Natural killer cell treated with Interleukin-12 subunit alpha and Interleukin-12 subunit beta and Interleukin-15 and Interleukin-18, amount 100 ng/mL, for 72 hours (primary cell): ENCODE data around the gene PATJ. TPM values are rescaled to one million over a fixed set of nuclear protein-coding genes. Genes with fewer than 3 reads are reported as not detected.
"Not testable (repeated sequence)": the region's sequence is repeated elsewhere in the genome, so short reads cannot be mapped to it uniquely, and the experiment has no call there.

Experiments used
- ATAC-seq, 2 donors: fragments of 150-1000 bp; cut with Tn5 transposase in 1 of 2; sonication (Bioruptor Pico), chemical (Tn5 transposase) in 1 of 2; 2 replicates each; pipeline ENCODE4 v1.10.0; 2021
- DNase-seq: peaks from one replicate; pipeline ENCODE4 v3.0.0; 2022; ENCODE audit warnings: low spot score
- H3K27ac Mint-ChIP-seq, 2 donors: 1 replicate in 1 of 2; 2 replicates in 1 of 2; pipeline ENCODE4 v1.8.0; 2022; ENCODE audit warnings: mixed read lengths in 2 of 2, mild to moderate bottlenecking in 1 of 2, moderate library complexity in 1 of 2
- H3K27me3 Mint-ChIP-seq, 2 donors: 1 replicate in 1 of 2; 2 replicates in 1 of 2; pipeline ENCODE4 v1.8.0; 2022; ENCODE audit warnings: mixed read lengths in 2 of 2
- H3K36me3 Mint-ChIP-seq: one replicate; pipeline ENCODE4 v1.8.0; 2022; ENCODE audit warnings: mixed read lengths
- H3K4me1 Mint-ChIP-seq, 2 donors: 1 replicate in 1 of 2; 2 replicates in 1 of 2; pipeline ENCODE4 v1.8.0; 2022; ENCODE audit warnings: low read depth in 2 of 2, mixed read lengths in 2 of 2, mild to moderate bottlenecking in 1 of 2
- H3K4me3 Mint-ChIP-seq: one replicate; pipeline ENCODE4 v1.8.0; 2022; ENCODE audit warnings: mixed read lengths
- H3K9me3 Mint-ChIP-seq: 2 replicates; pipeline ENCODE4 v1.8.0; 2022; ENCODE audit warnings: mixed read lengths
- total RNA-seq, 2 donors: library from RNA; stranded (reverse); gene quantifications; one replicate each; pipeline ENCODE4 v1.2.3, GENCODE V29; 2022

Gene PATJ
- total RNA-seq, 2 donors from 2014 or later: 3.9 to 5.8 TPM

DNA sequence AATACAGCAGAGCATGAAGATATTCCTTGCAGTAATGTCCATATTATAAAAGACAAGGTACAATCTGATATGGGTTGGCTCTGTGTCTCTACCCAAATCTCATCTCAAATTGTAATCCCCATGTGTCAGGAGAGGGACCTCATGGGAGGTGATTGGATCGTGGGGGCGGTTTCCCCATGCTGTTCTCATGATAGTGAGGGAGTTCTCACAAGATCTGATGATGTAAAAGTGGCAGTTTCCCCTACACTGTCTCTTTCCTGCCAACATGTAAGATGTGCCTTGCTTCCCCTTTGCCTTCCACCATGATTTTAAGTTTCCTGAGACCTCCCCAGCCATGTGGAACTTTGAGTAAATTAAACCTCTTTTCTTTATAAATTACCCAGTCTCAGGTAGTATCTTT, 152.0 kb downstream of the PATJ start:
- not testable (repeated sequence) for H3K27ac Mint-ChIP-seq

DNA sequence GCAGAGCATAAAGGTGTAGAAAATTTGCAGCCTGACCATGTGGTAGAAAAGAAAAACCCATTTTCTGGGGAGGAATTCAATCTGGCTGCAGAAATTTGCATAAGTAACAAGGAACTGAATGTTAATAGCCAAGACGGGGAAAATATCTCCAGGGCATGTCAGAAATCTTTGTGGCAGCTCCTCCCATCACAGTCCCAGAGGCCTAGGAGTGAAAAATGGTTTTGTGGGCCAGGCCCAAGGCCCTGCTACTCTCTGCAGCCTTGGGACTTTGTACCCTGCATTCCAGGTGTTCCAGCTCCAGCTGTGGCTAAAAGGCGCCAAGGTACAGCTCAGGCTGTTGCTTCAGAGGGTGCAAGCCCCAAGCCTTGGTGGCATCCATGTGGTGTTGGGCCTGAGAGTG, 152.9 kb downstream of the PATJ start:
- no peak overlapping the region for H3K4me3 Mint-ChIP-seq
- DNase-seq (no peak), ATAC-seq (no peak)
- H3K27me3 Mint-ChIP-seq: no peaks in the 10 kb centered on the region
- H3K36me3 Mint-ChIP-seq: peaks cover 4% of the 10 kb centered on the region
- no peak overlapping the region for H3K27ac Mint-ChIP-seq
- H3K4me1 Mint-ChIP-seq: no peaks in the 10 kb centered on the region
- H3K9me3 Mint-ChIP-seq: no peaks in the 10 kb centered on the region

More for the DNA sequence above, 152.0 kb downstream of the PATJ start:
- H3K4me1 Mint-ChIP-seq, H3K27me3 Mint-ChIP-seq, H3K36me3 Mint-ChIP-seq, ATAC-seq, H3K9me3 Mint-ChIP-seq, H3K4me3 Mint-ChIP-seq, DNase-seq: not testable (repeated sequence)

DNA sequence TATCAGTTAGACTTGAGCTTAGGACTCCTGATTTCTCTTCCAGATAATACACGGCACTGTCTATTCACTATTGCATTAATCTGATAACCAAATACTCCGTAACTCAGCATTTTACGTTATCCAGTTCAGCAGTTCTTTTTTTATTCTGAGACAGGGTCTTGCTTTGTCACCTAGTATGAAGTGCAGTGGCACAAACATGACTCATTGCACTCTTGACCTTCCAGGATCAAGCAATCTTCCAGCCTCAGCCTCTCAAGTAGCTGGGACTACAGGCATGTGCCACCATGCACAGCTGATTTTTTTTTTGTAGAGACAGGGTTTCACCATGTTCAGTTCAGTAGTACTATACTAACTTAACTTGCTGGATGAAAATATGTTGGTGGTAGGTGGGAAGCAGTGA, 156.4 kb downstream of the PATJ start:
- no peak for ATAC-seq
- Mint-ChIP-seq H3K4me3 (no peak overlapping the region), H3K27ac (no peak overlapping the region), H3K9me3 (no peaks in the 10 kb centered on the region), H3K27me3 (no peaks in the 10 kb centered on the region), H3K36me3 (peaks cover 4% of the 10 kb centered on the region), H3K4me1 (no peaks in the 10 kb centered on the region)
- no peak for DNase-seq

DNA sequence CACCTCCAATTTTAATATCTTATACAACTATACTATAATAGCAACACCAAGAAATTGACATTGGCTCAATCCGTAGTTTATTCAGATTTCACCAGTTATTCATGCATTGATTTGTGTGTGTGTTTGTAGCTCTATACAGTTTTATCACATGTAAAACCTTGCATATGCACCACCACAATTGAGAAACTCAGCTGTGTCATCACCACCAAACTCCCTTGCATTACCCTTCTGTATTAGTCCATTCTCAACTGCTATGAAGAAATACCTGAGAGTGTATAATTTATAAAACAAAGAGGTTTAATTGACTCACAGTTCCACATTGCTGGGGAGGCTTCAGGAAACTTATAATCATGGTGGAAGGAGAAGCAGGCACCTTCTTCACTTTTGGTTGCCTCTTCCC, 162.1 kb downstream of the PATJ start:
- no peak overlapping the region for H3K4me3 Mint-ChIP-seq
- no peaks in the 10 kb centered on the region for H3K4me1 Mint-ChIP-seq
- no peak overlapping the region for H3K27ac Mint-ChIP-seq
- no peaks in the 10 kb centered on the region for H3K36me3 Mint-ChIP-seq
- no peaks in the 10 kb centered on the region for H3K27me3 Mint-ChIP-seq
- DNase-seq (no peak), ATAC-seq (no peak)
- H3K9me3 Mint-ChIP-seq: no peaks in the 10 kb centered on the region

DNA sequence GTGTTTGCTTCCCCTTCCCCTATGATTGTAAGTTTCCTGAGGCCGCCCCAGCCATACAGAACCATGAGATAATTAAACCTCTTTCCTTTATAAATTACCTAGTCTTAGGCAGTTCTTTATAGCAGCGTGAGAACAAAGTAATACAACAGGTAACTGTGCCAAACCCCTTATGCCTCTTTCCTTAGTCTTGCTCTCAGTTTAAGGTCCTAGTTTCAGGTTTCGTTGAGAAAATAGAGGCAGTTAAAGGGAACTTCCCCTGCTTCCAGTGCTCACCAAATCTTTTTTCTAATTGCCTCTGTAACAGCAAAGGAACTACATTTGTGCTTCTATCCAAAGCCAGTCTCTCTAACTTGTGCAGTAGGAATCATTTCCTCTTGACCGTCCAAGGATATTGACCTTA, 164.8 kb downstream of the PATJ start:
- DNase-seq (no peak), ATAC-seq (no peak)
- Mint-ChIP-seq H3K9me3 (no peaks in the 10 kb centered on the region), H3K36me3 (no peaks in the 10 kb centered on the region), H3K4me1 (no peaks in the 10 kb centered on the region), H3K27me3 (no peaks in the 10 kb centered on the region), H3K27ac (no peak overlapping the region), H3K4me3 (no peak overlapping the region)

DNA sequence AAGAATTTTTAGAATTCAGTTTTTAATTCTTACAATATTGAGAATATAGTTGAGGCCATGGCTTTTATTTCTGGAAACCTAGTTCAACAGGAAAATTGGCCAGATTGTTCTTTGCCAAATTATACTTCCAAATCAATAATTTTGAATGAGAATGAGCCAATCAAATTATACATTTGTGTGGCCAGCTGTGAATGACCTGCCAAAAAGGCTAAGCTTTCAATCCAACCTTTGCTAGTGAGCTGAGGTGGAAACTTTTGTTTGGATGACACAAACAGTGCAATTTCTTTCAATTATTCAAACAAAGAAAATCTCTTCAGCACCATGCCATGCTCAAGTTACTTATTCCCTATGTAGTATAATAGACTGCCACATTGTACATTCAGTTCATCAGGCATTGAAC, 167.8 kb downstream of the PATJ start:
- H3K36me3 Mint-ChIP-seq: no peaks in the 10 kb centered on the region
- no peaks in the 10 kb centered on the region for H3K27me3 Mint-ChIP-seq
- ATAC-seq (no peak), DNase-seq (no peak)
- no peak overlapping the region for H3K27ac Mint-ChIP-seq
- no peaks in the 10 kb centered on the region for H3K9me3 Mint-ChIP-seq
- no peaks in the 10 kb centered on the region for H3K4me1 Mint-ChIP-seq
- no peak overlapping the region for H3K4me3 Mint-ChIP-seq

DNA sequence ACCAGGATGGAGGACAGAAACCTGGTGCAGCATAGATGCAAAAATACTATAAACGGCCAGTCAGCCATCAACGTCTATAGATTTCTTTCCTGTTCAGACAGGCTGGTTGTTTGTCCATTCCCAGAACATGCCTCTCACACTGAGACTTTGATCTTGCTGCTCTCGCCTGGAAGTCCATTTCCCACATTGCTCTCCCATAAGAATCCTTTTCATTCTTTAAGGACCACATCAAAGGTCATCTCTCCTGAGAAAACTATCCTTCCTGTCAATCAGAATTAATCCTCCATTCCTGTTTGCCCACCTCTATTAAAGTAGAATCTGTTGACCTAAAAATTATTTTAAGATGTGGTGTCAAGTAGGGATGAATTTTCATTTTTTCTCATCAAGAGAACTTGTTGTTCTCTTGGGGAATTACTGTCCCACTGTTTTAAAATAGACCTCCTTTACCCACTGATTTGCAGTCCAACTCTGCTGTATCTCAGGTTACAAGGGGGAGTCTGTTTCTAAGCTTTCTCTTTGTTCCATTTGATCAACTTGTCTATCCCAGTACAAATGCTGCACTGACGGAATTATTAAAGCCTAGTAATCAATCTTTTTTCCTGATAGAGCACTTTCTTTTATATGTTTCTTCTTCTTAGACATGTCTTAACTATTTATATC, 172.7 kb downstream of the PATJ start:
- Mint-ChIP-seq H3K9me3 (no peaks in the 10 kb centered on the region), H3K27ac (no peak overlapping the region), H3K27me3 (no peaks in the 10 kb centered on the region), H3K4me3 (no peak overlapping the region), H3K4me1 (no peaks in the 10 kb centered on the region), H3K36me3 (no peaks in the 10 kb centered on the region)
- ATAC-seq: no peak
- DNase-seq: no peak

DNA sequence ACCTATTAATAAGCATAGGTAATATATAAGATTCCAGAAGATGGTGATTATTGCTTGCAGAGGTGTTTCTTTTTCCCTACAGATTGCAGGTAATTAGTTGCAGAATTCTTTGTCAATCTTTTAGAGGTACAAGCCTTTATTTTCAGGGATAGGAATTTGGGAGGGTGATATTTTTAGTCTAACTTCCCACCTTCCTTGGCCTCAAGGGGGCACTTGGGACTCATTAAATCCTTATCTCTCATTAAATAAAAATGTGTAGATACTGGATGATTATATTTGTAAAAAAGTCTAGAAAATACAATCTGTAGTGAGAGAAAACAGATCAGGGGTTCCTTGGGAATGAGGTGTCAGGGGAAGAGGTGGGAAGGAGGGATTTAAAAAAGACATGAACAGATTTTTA, 179.2 kb downstream of the PATJ start:
- no peak for ATAC-seq
- H3K4me1 Mint-ChIP-seq: no peaks in the 10 kb centered on the region
- H3K4me3 Mint-ChIP-seq: no peak overlapping the region
- peaks cover 4% of the 10 kb centered on the region for H3K36me3 Mint-ChIP-seq
- H3K9me3 Mint-ChIP-seq: no peaks in the 10 kb centered on the region
- no peak for DNase-seq
- H3K27ac Mint-ChIP-seq: no peak overlapping the region
- H3K27me3 Mint-ChIP-seq: no peaks in the 10 kb centered on the region

DNA sequence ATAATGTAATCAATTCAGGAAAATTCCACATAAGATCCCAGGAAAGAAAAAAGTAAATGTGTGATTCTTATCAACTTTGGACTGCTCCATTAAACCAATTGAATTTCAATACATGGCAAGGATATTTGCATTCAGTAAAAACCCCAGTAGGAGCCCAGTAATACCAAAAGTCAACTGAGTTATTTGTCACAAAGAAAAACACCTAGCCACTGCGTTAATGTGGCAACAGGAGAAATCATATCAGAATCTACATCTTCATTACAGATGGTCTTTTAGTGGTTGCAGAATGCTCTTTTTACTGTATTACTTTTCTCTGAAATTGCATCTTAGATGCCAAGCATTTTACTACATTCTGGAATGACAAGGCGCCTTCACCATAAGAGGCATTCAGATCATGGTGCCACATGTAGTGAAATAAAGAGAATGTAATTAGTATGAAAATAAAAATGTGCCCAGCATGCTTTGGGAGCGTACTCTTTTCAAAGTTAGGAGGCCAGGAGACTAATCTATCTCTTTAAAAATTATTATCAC, 180.7 kb downstream of the PATJ start:
- H3K4me3 Mint-ChIP-seq: no peak overlapping the region
- DNase-seq (no peak), ATAC-seq (no peak)
- H3K36me3 Mint-ChIP-seq: peaks cover 4% of the 10 kb centered on the region
- H3K4me1 Mint-ChIP-seq: no peaks in the 10 kb centered on the region
- H3K27me3 Mint-ChIP-seq: no peaks in the 10 kb centered on the region
- no peaks in the 10 kb centered on the region for H3K9me3 Mint-ChIP-seq
- H3K27ac Mint-ChIP-seq: no peak overlapping the region

DNA sequence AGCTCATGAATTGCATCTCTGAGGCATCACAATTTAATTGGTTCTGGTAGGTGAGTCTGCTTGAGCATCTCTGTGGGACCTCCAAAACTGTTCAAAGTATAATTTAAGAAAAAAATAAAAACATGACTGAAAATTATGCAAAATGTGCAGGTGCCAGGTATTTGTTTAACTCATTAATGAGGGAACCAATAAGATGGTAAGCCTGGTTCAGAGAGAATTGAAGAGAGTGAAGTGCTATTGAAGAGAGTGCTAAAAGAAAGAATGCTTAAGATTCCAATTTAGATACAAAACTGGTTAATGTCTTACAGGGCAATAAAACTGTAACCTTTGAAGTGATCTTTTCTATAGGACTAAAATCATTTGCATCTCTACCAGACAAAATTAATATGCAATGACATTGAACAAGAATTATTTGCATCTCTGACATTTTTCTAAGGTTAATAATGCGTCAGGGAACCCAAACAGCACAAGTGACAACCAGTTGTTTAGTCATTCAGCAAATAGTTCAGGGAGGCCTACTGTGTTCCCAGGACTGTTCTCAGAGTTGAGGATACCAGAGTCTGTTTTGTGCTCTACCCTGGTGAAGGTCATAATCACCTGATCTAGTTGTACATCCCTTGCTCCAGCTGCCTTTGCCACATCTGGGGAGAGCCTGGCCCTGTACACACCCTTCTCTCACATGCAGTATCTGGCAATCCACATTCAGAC, 183.5 kb downstream of the PATJ start:
- H3K36me3 Mint-ChIP-seq: no peaks in the 10 kb centered on the region
- H3K27ac Mint-ChIP-seq: no peak overlapping the region
- no peak for DNase-seq
- H3K4me1 Mint-ChIP-seq: no peaks in the 10 kb centered on the region
- no peaks in the 10 kb centered on the region for H3K27me3 Mint-ChIP-seq
- H3K9me3 Mint-ChIP-seq: no peaks in the 10 kb centered on the region
- no peak for ATAC-seq
- no peak overlapping the region for H3K4me3 Mint-ChIP-seq

DNA sequence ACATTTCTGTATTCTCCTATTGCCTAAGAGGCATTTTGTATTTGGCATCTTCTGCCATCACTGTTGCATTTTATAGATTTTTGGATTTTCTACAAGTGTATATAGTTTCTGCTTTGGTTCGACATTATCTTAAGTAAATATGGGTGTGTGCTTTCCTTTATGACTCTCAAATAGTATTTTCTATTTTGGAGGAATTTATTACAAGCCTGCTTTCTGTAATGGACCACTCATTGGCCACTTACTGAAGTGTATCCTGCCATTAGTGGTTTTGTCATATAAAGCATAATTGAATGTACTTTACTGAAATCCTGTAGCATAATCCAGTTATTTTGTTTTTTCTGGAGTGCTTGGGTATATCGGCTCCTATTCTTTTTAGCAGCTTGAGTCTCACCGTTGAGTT, 184.3 kb downstream of the PATJ start:
- ATAC-seq (no peak), DNase-seq (no peak)
- Mint-ChIP-seq H3K36me3 (no peaks in the 10 kb centered on the region), H3K4me3 (no peak overlapping the region), H3K27me3 (no peaks in the 10 kb centered on the region), H3K27ac (no peak overlapping the region), H3K9me3 (no peaks in the 10 kb centered on the region), H3K4me1 (no peaks in the 10 kb centered on the region)

DNA sequence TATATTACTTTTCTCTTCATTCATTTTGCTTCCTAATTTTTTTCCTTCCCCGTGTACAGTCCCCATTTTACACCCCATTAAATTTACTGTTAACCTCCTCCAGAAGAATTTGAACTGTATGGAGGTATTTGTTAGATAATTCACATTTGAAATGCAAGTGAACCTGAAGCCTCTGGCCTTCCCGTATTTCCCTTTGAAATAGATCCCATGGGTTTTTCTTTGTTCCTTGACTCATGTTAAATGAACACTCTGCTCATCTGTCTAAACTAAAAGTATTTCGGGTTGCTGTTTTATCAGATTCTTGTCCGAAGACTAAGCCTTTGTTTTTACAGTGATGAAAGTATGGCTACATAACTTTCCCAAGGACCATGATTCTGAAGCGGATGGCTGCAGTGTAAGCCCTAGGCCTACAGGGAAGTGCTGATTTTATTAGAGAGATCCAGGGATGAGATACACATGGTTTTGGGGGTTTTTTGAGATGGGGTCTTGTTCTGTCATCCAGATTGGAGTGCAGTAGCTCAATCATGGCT, 187.9 kb downstream of the PATJ start:
- Mint-ChIP-seq H3K27me3 (no peaks in the 10 kb centered on the region), H3K36me3 (peaks cover 4% of the 10 kb centered on the region), H3K4me3 (no peak overlapping the region), H3K4me1 (no peaks in the 10 kb centered on the region), H3K9me3 (no peaks in the 10 kb centered on the region), H3K27ac (no peak overlapping the region)
- DNase-seq (no peak), ATAC-seq (no peak)

DNA sequence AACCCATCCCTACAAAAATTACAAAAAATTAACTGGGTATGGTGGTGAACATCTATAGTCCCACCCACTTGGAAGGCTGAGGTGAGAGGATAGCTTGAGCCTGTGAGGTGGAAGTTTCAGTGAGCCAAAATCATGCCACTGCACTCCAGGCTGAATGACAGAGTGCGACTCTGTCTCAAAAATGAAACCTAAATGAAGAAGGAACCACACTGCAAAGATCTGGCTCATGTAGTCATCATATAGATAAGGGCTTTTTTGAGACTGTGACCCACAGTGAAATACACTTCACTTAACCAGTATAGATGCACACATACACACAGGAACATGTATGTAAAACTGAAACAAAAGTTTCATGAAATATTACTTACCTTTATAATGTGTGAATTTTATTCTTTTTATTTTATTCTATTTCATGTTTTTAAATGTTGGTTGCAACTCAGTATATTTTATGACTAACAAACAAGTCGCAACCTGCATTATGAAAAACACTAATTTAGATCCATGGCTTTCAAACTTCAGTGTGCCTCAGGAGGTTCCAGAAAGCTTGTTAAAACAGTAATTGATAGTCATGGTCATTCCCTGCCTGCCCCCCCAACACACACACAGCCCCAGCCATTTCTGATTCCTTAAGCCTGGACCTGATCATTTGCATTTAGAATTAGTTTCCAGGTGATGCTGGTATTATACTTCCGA, 189.5 kb downstream of the PATJ start:
- H3K4me3 Mint-ChIP-seq: no peak overlapping the region
- H3K27ac Mint-ChIP-seq: no peak overlapping the region
- peaks cover 4% of the 10 kb centered on the region for H3K36me3 Mint-ChIP-seq
- no peaks in the 10 kb centered on the region for H3K9me3 Mint-ChIP-seq
- DNase-seq (no peak), ATAC-seq (no peak)
- no peaks in the 10 kb centered on the region for H3K4me1 Mint-ChIP-seq
- no peaks in the 10 kb centered on the region for H3K27me3 Mint-ChIP-seq

DNA sequence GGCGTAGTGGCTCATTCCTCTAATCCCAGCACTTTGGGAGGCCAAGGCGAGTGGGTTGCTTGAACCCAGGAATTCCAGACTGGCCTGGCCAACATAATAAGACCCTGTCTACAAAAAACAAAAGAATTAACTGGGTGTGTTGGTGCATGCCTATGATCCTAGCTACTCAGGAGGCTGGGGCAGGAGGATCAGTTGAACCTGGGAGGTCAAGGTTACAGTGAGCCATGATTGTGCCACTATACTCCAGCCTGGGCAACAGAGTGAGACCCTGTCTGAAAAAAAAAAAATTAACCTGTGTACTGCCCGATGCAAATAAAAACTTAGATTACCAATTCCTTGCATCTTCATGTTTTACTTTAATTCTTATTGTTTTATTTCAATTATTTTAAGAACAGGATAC, 193.2 kb downstream of the PATJ start:
- Mint-ChIP-seq H3K4me3 (no peak overlapping the region), H3K36me3 (peaks cover 4% of the 10 kb centered on the region), H3K9me3 (no peaks in the 10 kb centered on the region), H3K4me1 (no peaks in the 10 kb centered on the region), H3K27ac (no peak overlapping the region), H3K27me3 (no peaks in the 10 kb centered on the region)
- DNase-seq (no peak), ATAC-seq (no peak)
